Raji (cell line): Measurements from ENCODE around the gene KLF15.

ENCODE experiments used
- POLR2A ChIP-seq: IDR thresholded peaks from 2 replicates; pipeline ENCODE4 v1.6.1; 2011; ENCODE audit warnings: low read depth, low read length, control low read depth; ENCODE audit not compliant: insufficient read depth

The KLF15 gene

DNA sequence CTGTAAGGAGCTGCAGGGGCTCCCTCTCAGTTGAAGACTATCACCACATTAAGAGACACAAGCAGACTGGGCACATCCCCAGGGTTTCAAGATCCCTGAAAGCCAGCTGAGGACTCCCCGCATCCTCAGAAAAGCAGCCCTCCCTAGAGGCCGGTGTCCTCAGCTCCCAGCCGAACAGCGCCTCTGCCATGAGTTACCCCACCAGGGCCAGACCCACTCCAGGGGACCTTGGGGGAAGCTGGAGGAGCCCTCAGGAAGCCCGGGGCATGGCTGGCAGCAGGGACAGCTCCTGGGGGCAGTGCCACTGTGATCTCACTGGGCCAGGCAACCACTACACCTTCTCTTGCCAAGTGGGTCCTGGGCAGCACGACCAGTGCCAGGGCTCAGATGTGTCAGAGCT is 8.1 kb downstream of the KLF15 start:
- TF ChIP-seq POLR2A, result no peak

DNA sequence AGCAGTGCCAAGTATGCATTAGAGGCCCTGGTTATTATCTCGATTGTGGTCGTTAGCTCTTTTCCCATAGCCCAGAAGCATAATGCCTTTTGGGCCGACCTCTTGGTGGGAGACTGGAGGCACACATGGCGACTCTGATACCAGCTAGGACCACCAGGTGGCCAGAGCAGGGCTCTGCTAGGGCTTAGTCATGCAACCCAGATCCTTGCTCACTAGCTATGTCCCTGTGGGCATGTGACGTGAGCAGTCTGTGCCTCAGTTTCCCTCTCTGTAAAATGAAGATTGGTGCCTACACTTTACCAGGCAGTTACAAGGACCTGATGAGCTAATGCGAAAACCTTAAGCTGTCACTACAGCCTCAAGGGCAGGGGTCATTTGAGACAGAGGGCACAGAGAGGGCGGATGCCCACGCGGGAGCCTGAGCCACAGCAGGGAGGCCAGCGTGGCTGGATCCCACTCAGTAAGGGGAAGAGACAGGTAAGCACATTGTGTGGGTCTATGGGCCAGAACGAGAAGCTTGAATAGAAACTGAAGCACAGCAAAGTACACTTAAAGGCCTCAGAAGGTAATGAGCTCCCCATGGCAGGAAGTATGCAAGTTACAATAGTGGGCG is 8.8 kb downstream of the KLF15 start:
- TF ChIP-seq POLR2A, result no peak

DNA sequence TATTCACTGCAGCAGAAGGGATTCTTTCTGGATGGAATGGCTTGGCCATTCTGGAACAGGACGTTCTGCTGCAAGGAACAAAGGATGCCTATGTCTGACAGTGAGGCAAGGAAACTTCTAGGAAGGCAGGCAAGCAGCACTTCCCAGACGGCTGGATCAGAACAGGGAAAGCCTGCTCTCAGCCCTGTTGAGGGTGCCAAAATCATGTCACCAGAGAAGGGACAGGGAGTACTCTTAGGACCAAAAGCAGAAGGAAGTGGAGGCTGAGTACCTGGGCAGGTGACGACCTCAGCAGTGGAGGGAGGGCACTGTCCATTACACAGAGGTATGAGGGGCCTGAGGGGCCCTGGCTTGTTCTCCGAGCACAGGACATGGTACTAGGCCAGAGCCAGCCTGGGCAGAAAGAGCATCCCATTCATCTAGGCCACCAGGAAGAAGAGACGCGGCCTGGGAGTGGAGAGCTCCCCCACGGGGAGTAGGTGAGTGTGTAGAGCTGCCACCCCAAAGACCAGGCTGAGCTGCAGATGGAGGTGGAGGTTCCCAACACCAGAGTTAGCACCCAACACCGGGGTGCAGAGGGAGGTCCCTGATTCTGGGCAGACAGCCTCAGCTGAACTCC is 9.6 kb downstream of the KLF15 start:
- TF ChIP-seq POLR2A, result no peak

DNA sequence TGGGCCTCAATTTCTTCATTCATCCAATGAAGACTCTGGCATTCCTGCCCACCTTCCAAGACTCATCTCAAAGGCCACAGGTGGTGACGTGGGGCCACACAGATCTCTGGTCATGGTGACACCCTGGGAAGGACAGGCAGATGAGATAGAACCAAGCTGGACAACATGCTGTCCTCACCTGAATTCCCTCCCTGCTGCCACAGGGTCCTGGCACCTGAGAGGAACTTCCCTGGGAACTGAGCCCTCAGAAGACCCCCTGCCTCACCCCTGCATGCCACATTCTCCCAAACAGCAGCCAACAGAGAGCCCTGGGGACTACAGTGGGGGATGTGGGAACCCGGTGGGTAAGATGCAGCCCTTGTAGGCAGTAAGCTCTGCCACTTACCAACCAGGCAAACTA is 10.7 kb downstream of the KLF15 start:
- TF ChIP-seq POLR2A, result no peak

DNA sequence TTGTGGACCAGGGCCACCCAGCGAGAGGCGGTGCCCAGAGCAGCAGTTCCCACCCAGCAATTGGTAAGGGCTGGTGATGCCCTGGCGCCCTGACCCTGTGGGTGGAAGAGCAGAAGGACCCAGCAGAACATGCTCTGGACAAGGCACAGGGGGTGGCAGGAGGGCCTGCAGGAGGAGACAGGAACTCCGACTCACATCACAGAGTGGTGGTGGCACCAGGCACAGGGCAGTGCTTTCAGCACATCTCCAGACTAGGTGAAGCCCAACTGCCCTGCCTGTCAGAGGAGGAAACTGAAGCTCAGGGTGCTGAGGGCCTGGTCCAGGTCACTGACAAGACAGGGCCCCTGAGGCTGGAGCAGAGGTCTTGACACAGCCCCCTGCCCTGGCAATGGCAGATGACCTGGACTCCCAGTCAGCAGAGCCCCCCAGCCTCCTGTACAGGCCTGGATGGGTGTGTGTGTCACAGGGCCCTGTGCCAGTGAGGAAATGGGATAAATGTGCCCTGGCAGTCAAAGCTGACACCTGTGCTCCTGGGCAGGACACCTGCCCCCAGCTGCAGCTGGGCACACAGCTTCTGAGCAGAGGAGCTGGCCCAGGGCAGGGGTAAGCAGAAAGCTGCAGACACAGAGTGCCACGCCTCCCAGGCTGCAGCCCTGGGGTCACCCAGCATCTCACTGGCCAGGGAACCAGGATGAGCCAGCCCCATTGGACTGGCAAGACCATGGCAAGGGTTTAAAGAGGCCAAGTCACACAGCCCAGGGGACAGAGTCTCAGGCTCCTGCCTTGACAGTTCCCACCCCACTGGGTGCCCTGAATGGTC is 11.4 kb downstream of the KLF15 start:
- no peak for TF ChIP-seq POLR2A

DNA sequence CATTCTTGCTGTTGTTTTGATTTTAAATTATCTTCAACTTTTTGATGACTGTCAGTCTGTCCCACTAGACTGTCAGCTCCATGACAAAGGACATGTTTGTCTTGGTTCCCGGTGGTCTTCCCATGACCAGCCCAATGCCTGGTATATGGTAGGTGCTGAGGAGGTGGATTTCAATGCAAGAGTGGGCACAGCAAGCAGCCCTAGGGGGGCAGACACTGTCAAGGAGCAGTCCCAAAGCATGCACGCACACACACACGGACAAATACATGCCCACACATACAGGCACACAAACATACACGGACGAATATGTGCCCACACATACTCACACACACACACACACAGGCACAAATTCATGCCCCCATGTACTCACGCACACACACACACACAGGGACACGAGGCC is 12.0 kb downstream of the KLF15 start:
- TF ChIP-seq POLR2A, result no peak

DNA sequence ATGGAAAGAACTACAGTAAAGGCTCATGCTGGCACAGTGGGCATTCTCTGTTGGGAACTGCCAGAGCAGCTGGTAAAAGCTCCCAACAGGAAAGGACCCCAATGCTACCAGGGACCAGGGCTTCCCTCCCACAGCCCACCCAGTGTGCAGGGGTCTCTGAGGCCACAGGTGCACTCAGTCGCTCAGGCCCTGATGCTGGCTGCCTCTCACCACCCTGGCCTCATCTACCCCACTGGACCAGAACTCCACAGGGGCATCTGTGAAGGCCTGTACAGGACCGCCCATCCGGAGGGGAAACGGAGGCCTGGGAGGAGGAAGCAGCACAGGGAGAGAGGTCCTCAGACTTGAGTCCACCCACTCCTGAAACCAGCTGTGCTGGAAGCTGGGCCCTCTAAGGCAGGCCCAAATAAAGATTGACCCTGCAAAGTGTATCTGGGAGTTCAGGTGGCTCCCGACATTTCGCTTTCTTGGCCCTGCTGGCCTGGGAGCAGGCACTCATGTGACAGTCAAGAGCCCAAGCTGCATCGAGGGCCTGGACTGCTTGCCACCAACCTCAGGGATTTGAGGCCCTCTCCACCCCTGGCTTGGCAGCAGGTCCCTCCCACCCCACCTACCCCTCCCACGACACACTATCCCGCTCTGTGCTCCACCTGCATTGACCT is 12.7 kb downstream of the KLF15 start:
- TF ChIP-seq POLR2A, result no peak

DNA sequence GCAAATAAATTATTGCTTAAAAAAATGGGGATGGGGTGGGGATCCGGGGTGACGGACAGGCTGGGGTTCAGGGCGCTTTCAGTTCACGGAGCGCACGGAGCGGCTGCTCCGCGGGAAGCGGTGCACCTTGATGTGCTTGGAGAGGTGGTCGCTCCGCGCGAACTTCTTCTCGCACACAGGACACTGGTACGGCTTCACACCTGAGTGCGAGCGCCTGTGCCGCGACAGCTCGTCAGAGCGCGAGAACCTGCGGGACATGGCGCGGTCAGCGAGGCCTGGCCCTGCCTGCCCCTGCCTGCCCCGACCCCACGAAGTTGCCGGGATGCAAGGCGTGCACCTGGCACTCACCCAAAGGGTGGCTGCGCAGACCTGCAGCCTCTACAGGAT is 13.6 kb downstream of the KLF15 start:
- TF ChIP-seq POLR2A, result no peak

DNA sequence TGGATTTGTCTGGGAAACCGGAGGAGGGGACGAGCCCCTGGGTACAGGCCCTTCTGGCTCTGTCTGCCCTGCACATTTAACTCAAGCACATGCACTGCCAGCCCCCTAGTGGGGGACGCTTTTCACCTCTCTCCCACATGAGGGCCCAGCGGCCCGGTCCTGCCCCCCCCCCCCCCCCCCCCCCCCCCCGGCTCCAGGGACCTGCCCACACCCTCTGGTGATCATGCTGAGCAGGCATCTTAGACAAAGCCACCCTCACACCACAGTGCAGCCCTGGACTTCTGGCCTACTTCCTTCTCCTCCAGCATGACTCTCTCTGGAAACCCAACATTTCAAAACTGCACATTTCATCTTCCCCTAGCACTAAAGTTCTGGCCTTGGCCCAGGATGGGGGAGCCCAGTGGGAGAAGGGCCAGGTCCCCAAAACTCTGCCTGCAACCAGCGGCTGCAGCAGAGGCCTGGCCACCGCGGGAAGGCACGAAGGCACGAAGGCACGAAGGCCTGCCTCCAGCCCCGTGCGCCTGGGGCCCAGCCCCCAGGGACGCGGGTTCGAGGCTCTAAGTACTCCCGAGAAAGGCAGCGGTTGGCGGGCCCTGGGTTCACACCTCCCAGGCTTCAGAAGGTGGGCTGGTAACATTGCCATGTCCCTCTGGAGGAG is 14.1 kb downstream of the KLF15 start:
- TF ChIP-seq POLR2A, result no peak

DNA sequence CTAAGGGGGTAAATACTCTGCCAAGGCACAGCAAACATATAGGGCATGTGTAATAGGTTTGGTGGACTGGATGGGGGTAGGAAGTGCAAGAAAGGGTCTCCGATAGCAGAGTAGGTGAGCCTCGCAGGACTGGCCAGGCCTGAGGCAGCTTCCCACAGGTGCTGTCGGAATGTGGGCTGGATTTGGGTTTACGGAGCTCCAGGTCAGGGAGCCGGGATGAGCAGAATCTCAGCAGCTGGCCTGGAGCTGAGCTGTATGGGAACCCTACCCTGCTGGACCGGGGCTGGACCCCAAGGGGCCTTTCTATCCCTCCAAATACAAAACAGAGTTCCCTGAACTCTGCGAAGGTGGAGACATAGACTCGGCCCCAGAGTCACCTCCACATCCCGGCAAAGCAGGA is 15.0 kb downstream of the KLF15 start:
- no peak for TF ChIP-seq POLR2A

DNA sequence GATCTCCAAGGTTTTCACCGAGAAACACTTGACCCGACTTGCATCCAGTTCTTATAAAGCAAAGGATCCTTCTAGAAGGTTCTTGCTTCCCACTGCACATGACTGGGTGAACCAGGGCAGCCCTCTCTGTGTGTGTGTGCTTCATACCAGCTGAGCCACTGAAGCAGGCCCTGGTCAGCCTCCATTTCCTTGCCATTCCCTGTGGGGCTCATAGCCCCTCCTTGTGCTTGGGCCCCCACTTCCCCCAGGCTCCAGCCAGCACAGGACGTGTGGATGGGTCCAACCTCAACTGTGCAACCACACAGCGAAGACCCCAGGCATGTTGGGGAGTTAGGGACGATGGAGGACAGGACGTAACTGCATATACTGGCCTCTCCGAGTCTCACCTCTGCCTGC is 15.5 kb downstream of the KLF15 start:
- TF ChIP-seq POLR2A, result no peak

DNA sequence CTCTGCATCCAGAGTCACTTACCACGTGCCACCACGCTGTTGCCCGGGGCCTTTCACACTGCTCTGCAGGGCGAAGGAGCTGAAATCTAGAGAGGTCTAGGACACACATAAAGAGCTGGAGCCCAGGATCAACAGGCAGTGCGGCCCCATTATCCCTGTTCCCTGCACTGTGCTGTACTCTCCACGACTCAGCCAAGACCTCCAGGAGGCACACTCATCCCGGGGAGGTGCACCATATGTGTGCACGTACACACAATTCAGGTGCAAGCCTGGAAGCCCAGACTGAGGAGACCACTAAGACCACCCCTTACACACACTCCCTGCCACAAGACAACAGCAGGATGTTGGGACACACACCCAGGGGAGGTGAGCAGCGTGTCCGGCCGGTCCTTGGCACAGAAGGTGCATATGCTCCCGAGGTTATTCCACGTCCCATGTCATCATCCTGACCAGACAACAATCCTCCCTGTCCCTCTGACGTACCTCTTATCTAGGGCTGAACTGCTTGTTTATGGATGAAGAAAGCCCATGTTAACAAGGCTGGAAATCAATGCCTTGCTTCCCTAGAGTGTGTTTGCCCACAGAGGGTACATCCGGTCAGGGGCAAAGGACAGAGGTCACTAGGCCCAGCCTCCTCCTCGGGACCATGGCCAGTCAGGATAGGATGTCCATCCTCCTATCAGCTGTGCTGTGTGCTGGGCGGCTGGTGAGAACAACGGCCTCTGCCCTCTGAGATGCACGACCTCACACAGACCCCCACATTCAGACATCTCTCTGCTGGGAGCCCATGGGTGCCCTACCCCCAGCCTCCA is 16.1 kb downstream of the KLF15 start:
- TF ChIP-seq POLR2A, result no peak

DNA sequence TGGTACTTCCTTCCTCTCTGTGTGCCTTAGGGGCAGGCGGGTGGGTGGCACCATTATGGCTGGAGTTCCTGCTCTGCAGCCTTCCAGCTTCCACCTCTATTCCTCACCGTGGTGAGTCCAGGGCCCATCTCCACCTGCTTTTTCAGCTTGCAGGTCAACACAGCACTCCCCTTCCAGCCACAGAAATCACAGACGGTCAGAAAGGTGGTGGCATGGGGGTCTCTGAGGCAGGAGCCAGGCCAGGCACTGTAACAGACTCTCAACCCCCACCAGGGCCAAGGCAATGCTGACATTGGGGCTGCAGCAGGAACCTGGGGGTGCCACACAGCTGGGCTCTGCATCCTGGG is 16.6 kb downstream of the KLF15 start:
- TF ChIP-seq POLR2A, result no peak

DNA sequence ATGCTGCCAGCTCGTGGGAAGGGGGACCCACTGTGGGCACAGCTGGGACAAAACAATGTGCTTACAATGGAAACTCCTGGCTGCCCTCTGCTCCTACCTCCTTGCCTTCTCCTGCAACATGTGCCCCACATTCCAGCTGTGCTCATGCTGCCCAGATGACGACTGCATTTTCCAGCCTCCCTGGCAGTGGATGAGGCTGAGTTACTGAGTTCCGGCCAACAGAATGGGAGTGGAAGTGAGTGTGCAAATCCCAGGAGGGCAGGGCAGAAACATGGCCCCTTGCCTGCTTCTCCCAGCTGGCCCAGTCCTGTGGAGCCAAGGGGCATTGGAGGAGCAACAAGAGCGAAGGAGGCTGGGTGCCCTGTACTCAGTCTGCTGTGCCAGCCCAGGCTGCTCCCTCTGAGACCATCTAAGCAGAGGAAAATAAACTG is 17.1 kb downstream of the KLF15 start:
- TF ChIP-seq POLR2A, result no peak
